Parathyroid adenoma (tissue), 2 donors: ENCODE results near the gene TMOD1.

Source experiments
- H2AFZ ChIP-seq: fragments of 300-600 bp; sonication (generic); one replicate; pipeline ENCODE4 v1.7.0; 2017; ENCODE audit warnings: antibody characterized with exemption, mild to moderate bottlenecking
- H3K27ac ChIP-seq: fragments of 300-600 bp; sonication (generic); one replicate; pipeline ENCODE4 v1.7.0; 2017
- H3K27me3 ChIP-seq: fragments of 300-600 bp; sonication (generic); one replicate; pipeline ENCODE4 v1.7.0; 2017; ENCODE audit warnings: low read length; ENCODE audit not compliant: control insufficient read depth, insufficient read depth
- H3K36me3 ChIP-seq: fragments of 300-600 bp; sonication (generic); one replicate; pipeline ENCODE4 v1.7.0; 2017; ENCODE audit warnings: low read length; ENCODE audit not compliant: control insufficient read depth, insufficient read depth
- H3K4me1 ChIP-seq: fragments of 300-600 bp; sonication (generic); one replicate; pipeline ENCODE4 v1.7.0; 2017; ENCODE audit warnings: control low read depth
- H3K4me2 ChIP-seq: fragments of 300-600 bp; sonication (generic); one replicate; pipeline ENCODE4 v1.7.0; 2017; ENCODE audit warnings: low read length
- H3K4me3 ChIP-seq: fragments of 300-600 bp; sonication (generic); one replicate; pipeline ENCODE4 v1.7.0; 2017; ENCODE audit warnings: low read depth, low read length
- H3K79me2 ChIP-seq: fragments of 300-600 bp; sonication (generic); one replicate; pipeline ENCODE4 v1.7.0; 2017; ENCODE audit warnings: control low read depth
- H3K9ac ChIP-seq: fragments of 300-600 bp; sonication (generic); one replicate; pipeline ENCODE4 v1.7.0; 2017; ENCODE audit warnings: mild to moderate bottlenecking
- H3K9me3 ChIP-seq: fragments of 300-600 bp; sonication (generic); one replicate; pipeline ENCODE4 v1.7.0; 2017; ENCODE audit warnings: low read length; ENCODE audit not compliant: control insufficient read depth
- CTCF ChIP-seq: fragments of 300-600 bp; sonication (generic); IDR thresholded peaks from one replicate; pipeline ENCODE4 v1.7.0; 2017; ENCODE audit warnings: antibody characterized with exemption, mild to moderate bottlenecking
- donor health status: primary hyperparathyroidism.

TMOD1 gene

GRCh38 chr9:97557606-97558095 lies 56.2 kb downstream of the TMOD1 start:
- Histone ChIP-seq H3K27me3 (no peaks in the 10 kb centered on the region), H3K4me3 (no peak overlapping the region), H3K9me3 (no peaks in the 10 kb centered on the region), H3K9ac (no peak overlapping the region), H2AFZ (no peak overlapping the region), H3K36me3 (no peaks in the 10 kb centered on the region), H3K27ac (peak overlapping the region; percentile 60), H3K4me1 (peaks cover 8% of the 10 kb centered on the region), H3K79me2 (no peaks in the 10 kb centered on the region), H3K4me2 (peak overlapping the region; percentile 25)
- TF ChIP-seq CTCF, result no peak

GRCh38 chr9:97558701-97559101 lies 57.2 kb downstream of the TMOD1 start:
- no peaks in the 10 kb centered on the region for H3K36me3 ChIP-seq
- no peak for TF ChIP-seq CTCF
- peaks cover 8% of the 10 kb centered on the region for H3K4me1 ChIP-seq
- H3K9ac ChIP-seq, result no peak overlapping the region
- H3K79me2 ChIP-seq, result no peaks in the 10 kb centered on the region
- H3K9me3 ChIP-seq, result no peaks in the 10 kb centered on the region
- H3K4me3 ChIP-seq, result no peak overlapping the region
- H3K27me3 ChIP-seq, result no peaks in the 10 kb centered on the region
- peak overlapping the region; percentile 33 for H3K4me2 ChIP-seq
- peak overlapping the region; percentile 47 for H2AFZ ChIP-seq
- H3K27ac ChIP-seq, result peak overlapping the region; percentile 60

- peak overlapping the region; percentile 33 for H3K4me2 ChIP-seq
- H3K36me3 ChIP-seq, result no peaks in the 10 kb centered on the region
- H2AFZ ChIP-seq, result peak overlapping the region; percentile 47
- no peak overlapping the region for H3K4me3 ChIP-seq
- H3K9ac ChIP-seq, result no peak overlapping the region
- peaks cover 11% of the 10 kb centered on the region for H3K4me1 ChIP-seq
- H3K27ac ChIP-seq, result peak overlapping the region; percentile 60
- H3K27me3 ChIP-seq, result no peaks in the 10 kb centered on the region
- no peak for TF ChIP-seq CTCF
- H3K79me2 ChIP-seq, result no peaks in the 10 kb centered on the region
- H3K9me3 ChIP-seq, result no peaks in the 10 kb centered on the region
Measured at GRCh38 chr9:97559111-97559514, 57.6 kb downstream of the TMOD1 start.

GRCh38 chr9:97560154-97560553 lies 58.7 kb downstream of the TMOD1 start:
- H3K27ac ChIP-seq, result no peak overlapping the region
- H3K36me3 ChIP-seq, result no peaks in the 10 kb centered on the region
- H3K4me2 ChIP-seq, result no peak overlapping the region
- no peak overlapping the region for H3K9ac ChIP-seq
- H3K79me2 ChIP-seq, result no peaks in the 10 kb centered on the region
- no peak overlapping the region for H2AFZ ChIP-seq
- no peak overlapping the region for H3K4me3 ChIP-seq
- H3K4me1 ChIP-seq, result peaks cover 19% of the 10 kb centered on the region
- H3K27me3 ChIP-seq, result no peaks in the 10 kb centered on the region
- H3K9me3 ChIP-seq, result no peaks in the 10 kb centered on the region
- TF ChIP-seq CTCF, result no peak

- no peaks in the 10 kb centered on the region for H3K36me3 ChIP-seq
- no peak for TF ChIP-seq CTCF
- no peak overlapping the region for H3K27ac ChIP-seq
- peaks cover 19% of the 10 kb centered on the region for H3K4me1 ChIP-seq
- H3K4me2 ChIP-seq, result no peak overlapping the region
- H3K9me3 ChIP-seq, result no peaks in the 10 kb centered on the region
- H3K79me2 ChIP-seq, result no peaks in the 10 kb centered on the region
- H3K4me3 ChIP-seq, result no peak overlapping the region
- no peaks in the 10 kb centered on the region for H3K27me3 ChIP-seq
- H3K9ac ChIP-seq, result no peak overlapping the region
- no peak overlapping the region for H2AFZ ChIP-seq
Measured at GRCh38 chr9:97560851-97561250, 59.4 kb downstream of the TMOD1 start.
